T47D (cell line): ENCODE data around the gene IRF5.
"Not testable (repeated sequence)": the region's sequence is repeated elsewhere in the genome, so short reads cannot be mapped to it uniquely, and the experiment has no call there.

Experiments
- DNase-seq, 2 experiments: peaks; one replicate each; pipeline versions ENCODE4 v3.0.0 to v3.0.0-alpha.2; 2011 to 2012; ENCODE audit warnings: low read depth in 1 of 2, low spot score in 1 of 2
- JUND ChIP-seq: IDR thresholded peaks from 2 replicates; pipeline ENCODE4 v1.6.1; 2012; ENCODE audit warnings: low read depth
- in situ Hi-C: cut with HindIII; loops from 2 replicates; pipeline ENCODE4 v1.10.0; 2016; ENCODE audit warnings: low sequenced_read_pairs, low pct_unique_long_range_greater_than_20kb

Gene IRF5

GRCh38 chr7:128941323-128941890 lies 3.7 kb downstream of the IRF5 start:
- in situ Hi-C loops, result no loop called here
- DNase-seq, result no peak
- no peak for TF ChIP-seq JUND

GRCh38 chr7:128941946-128942526 lies 4.3 kb downstream of the IRF5 start:
- TF ChIP-seq JUND, result no peak
- in situ Hi-C loops, result no loop called here
- no peak for DNase-seq

- DNase-seq, in situ Hi-C loops: not testable (repeated sequence)
Measured at GRCh38 chr7:128943251-128943650, 5.5 kb downstream of the IRF5 start.

GRCh38 chr7:128944487-128945236 lies 6.9 kb downstream of the IRF5 start:
- no peak for TF ChIP-seq JUND
- in situ Hi-C loops, result no loop called here
- no peak for DNase-seq

- DNase-seq, result no peak
- TF ChIP-seq JUND, result no peak
- in situ Hi-C loops, result no loop called here
Measured at GRCh38 chr7:128945668-128946366, 8.1 kb downstream of the IRF5 start.

- in situ Hi-C loops, result no loop called here
- no peak for DNase-seq
- no peak for TF ChIP-seq JUND
Measured at GRCh38 chr7:128946936-128947830, 9.5 kb downstream of the IRF5 start.

- DNase-seq, result no peak
- in situ Hi-C loops, result no loop called here
- TF ChIP-seq JUND, result no peak
Measured at GRCh38 chr7:128947854-128948253, 10.1 kb downstream of the IRF5 start.

- TF ChIP-seq JUND, result no peak
- in situ Hi-C loops, result no loop called here
- no peak for DNase-seq
Measured at GRCh38 chr7:128948312-128948973, 10.7 kb downstream of the IRF5 start.

GRCh38 chr7:128948976-128949760 lies 11.4 kb downstream of the IRF5 start:
- in situ Hi-C loops, result no loop called here
- TF ChIP-seq JUND, result no peak
- no peak for DNase-seq

GRCh38 chr7:128951296-128951695 lies 13.6 kb downstream of the IRF5 start:
- in situ Hi-C loops, result no loop called here
- no peak for TF ChIP-seq JUND
- no peak for DNase-seq

- in situ Hi-C loops, result no loop called here
- no peak for TF ChIP-seq JUND
- no peak for DNase-seq
Measured at GRCh38 chr7:128954150-128954549, 16.4 kb downstream of the IRF5 start.
